HG02840 (cell line): ENCODE measurements around the gene ETV3L.

Source experiments
- ATAC-seq: cut with Tn5 transposase; IDR thresholded peaks from one replicate; pipeline ENCODE4 v1.9.1; 2021; ENCODE audit warnings: mild to moderate bottlenecking, moderate library complexity, moderate number of reproducible peaks; ENCODE audit not compliant: unreplicated experiment, low FRiP score

ETV3L gene

GRCh38 chr1:157132616-157133167 lies 33.1 kb upstream of the ETV3L start:
- ATAC-seq: no peak

- ATAC-seq: no peak
Measured at GRCh38 chr1:157132111-157132510, 32.5 kb upstream of the ETV3L start.

GRCh38 chr1:157131281-157131680 lies 31.7 kb upstream of the ETV3L start:
- ATAC-seq: no peak

GRCh38 chr1:157124855-157125254 lies 25.2 kb upstream of the ETV3L start:
- no peak for ATAC-seq

GRCh38 chr1:157119448-157119847 lies 19.8 kb upstream of the ETV3L start:
- ATAC-seq: no peak

GRCh38 chr1:157119008-157119407 lies 19.4 kb upstream of the ETV3L start:
- ATAC-seq: no peak

- no peak for ATAC-seq
Measured at GRCh38 chr1:157117527-157118057, 18.0 kb upstream of the ETV3L start.

- no peak for ATAC-seq
Measured at GRCh38 chr1:157116737-157117103, 17.1 kb upstream of the ETV3L start.

- ATAC-seq: no peak
Measured at GRCh38 chr1:157115851-157116736, 16.5 kb upstream of the ETV3L start.

- no peak for ATAC-seq
Measured at GRCh38 chr1:157115429-157115838, 15.8 kb upstream of the ETV3L start.

- ATAC-seq: no peak
Measured at GRCh38 chr1:157114183-157115121, 14.8 kb upstream of the ETV3L start.

GRCh38 chr1:157113631-157114030 lies 14.0 kb upstream of the ETV3L start:
- ATAC-seq: no peak

GRCh38 chr1:157113106-157113505 lies 13.5 kb upstream of the ETV3L start:
- no peak for ATAC-seq

GRCh38 chr1:157112186-157112867 lies 12.7 kb upstream of the ETV3L start:
- no peak for ATAC-seq

- no peak for ATAC-seq
Measured at GRCh38 chr1:157111396-157112165, 12.0 kb upstream of the ETV3L start.

- ATAC-seq: no peak
Measured at GRCh38 chr1:157110686-157111085, 11.1 kb upstream of the ETV3L start.

GRCh38 chr1:157110003-157110402 lies 10.4 kb upstream of the ETV3L start:
- ATAC-seq: no peak

- ATAC-seq: no peak
Measured at GRCh38 chr1:157108448-157108847, 8.8 kb upstream of the ETV3L start.

GRCh38 chr1:157107702-157108101 lies 8.1 kb upstream of the ETV3L start:
- ATAC-seq: no peak

- no peak for ATAC-seq
Measured at GRCh38 chr1:157106813-157107189, 7.2 kb upstream of the ETV3L start.
